Skeletal muscle satellite cell (primary cell): ENCODE measurements around the gene CCDC136.

Source experiments
- H3K27me3 ChIP-seq: 2 replicates; pipeline ENCODE4 v1.7.0; 2013; ENCODE audit warnings: low read length; ENCODE audit not compliant: control insufficient read depth, insufficient read depth
- H3K36me3 ChIP-seq: 2 replicates; pipeline ENCODE4 v1.7.0; 2013; ENCODE audit warnings: mild to moderate bottlenecking, control low read depth, low read length; ENCODE audit not compliant: insufficient read depth
- H3K4me1 ChIP-seq: 2 replicates; pipeline ENCODE4 v1.7.0; 2013; ENCODE audit warnings: low read length; ENCODE audit not compliant: control insufficient read depth, insufficient read depth
- H3K4me2 ChIP-seq: 2 replicates; pipeline ENCODE4 v1.7.0; 2013; ENCODE audit warnings: mild to moderate bottlenecking, low read length
- H3K4me3 ChIP-seq: 2 replicates; pipeline ENCODE4 v1.7.0; 2013; ENCODE audit warnings: low read length
- H3K9ac ChIP-seq: 2 replicates; pipeline ENCODE4 v1.7.0; 2013; ENCODE audit warnings: mild to moderate bottlenecking, low read depth, low read length, moderate library complexity
- H3K9me3 ChIP-seq: replicated peaks from 2 replicates; pipeline ENCODE4 v1.7.0; 2013; ENCODE audit warnings: mild to moderate bottlenecking, control low read depth, low read length

Gene CCDC136

DNA sequence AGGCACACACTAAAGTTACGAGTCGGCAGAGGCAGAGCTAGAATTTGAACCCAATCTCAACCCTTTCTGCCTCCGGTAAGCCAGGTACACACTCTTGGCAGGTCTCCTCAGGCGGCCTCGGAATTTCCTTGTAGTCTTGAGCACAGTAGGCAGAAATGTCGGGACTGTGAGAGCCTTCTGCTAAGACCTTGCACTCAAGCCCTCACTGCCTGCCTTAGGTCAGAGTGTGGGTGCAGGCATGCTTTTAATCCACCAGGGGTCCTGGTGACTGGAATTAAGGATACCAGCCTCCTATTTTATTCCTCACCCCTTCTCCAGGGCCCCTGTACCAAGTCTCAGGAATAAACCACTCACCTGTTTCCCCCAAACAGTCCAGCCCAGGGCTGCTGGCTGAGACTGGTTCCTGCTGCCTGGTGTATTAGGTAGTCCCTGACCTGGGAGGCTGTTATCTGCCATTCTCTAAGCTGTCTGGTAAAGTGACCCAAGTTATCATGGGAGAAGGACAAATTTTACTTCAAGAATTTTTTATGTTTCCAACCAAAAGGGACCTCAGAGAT, 71.7 kb downstream of the CCDC136 start:
- Histone ChIP-seq H3K4me2 (peak overlapping the region; percentile 89), H3K36me3 (peaks cover 34% of the 10 kb centered on the region), H3K9me3 (no peaks in the 10 kb centered on the region), H3K9ac (peak overlapping the region; percentile 91), H3K4me3 (peak overlapping the region; percentile 83), H3K27me3 (no peaks in the 10 kb centered on the region), H3K4me1 (peaks cover 5% of the 10 kb centered on the region)

DNA sequence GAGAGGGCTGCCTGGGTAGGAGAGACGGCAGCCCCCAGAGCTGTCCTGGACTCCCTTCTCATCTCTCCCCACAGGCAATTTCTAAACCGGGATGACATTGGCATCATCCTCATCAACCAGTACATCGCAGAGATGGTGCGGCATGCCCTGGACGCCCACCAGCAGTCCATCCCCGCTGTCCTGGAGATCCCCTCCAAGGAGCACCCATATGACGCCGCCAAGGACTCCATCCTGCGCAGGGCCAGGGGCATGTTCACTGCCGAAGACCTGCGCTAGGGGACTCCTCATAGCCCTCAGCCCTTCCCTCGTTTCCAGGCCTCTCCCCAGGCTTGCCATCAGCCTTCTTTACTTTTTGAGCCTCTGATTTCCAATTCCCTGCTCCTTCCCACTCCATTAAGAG, 73.5 kb downstream of the CCDC136 start:
- H3K9ac ChIP-seq: no peak overlapping the region
- peaks cover 10% of the 10 kb centered on the region for H3K27me3 ChIP-seq
- peaks cover 16% of the 10 kb centered on the region for H3K4me1 ChIP-seq
- peaks cover 24% of the 10 kb centered on the region for H3K36me3 ChIP-seq
- no peaks in the 10 kb centered on the region for H3K9me3 ChIP-seq
- H3K4me3 ChIP-seq: no peak overlapping the region
- no peak overlapping the region for H3K4me2 ChIP-seq

DNA sequence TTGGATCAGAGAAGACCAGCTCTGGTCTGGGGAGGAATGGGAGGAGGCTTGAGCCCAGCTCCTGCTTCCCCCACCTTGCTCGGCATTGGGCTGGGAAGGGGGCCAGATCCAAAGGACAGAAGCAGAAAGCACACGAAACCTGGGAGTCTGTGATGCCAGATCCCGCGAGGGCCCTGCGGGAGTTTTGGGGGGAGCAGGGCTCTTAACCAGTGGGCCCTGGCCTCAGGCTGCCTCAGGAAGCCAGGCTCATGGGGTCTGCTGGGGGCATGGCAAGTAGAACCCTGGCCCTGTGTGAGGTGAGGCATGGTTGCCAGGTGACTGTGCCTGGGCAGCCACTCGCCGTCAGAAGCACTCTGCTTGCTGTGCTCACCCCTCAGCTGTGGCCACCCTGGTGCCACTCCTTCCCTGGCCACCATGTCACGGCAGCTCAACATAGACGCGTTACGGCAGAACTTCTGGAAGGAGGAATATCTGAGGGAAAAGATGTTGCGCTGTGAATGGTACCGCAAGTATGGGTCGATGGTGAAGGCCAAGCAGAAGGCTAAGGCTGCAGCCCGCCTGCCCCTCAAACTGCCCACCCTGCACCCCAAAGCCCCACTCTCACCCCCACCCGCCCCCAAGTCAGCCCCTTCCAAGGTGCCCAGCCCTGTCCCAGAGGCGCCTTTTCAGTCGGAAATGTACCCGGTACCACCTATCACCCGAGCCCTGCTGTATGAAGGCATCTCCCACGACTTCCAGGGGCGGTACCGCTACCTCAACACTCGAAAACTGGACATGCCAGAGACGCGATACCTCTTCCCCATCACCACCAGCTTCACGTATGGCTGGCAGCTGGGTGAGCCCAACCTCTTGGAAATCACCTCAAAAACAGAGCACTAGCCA, 74.5 kb downstream of the CCDC136 start:
- H3K9ac ChIP-seq: no peak overlapping the region

DNA sequence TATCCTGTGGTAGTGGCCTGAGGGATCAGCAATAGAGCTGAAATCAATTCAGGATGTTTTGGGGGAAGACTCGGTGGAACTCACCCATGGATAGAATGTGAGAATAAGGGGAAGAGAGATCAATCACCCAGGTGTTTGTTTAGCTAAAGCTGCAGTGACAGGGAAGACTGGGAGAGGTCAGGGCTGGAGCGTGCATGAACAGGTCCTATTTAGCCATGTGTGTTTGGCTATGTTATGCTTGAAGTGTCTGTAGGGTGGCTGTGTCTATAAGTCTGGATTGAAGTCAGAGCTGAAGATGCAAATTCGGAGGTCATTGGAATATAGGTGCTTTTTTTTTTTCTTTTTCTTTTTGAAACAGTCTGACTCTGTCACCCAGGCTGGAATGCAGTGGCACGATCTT, 75.5 kb downstream of the CCDC136 start:
- H3K36me3 ChIP-seq: peaks cover 24% of the 10 kb centered on the region
- H3K27me3 ChIP-seq: peaks cover 18% of the 10 kb centered on the region
- no peaks in the 10 kb centered on the region for H3K9me3 ChIP-seq
- no peak overlapping the region for H3K4me2 ChIP-seq
- H3K4me1 ChIP-seq: peaks cover 16% of the 10 kb centered on the region
- H3K9ac ChIP-seq: no peak overlapping the region
- no peak overlapping the region for H3K4me3 ChIP-seq

More for the DNA sequence above, 74.5 kb downstream of the CCDC136 start:
- Histone ChIP-seq H3K4me1 (peaks cover 16% of the 10 kb centered on the region), H3K9me3 (no peaks in the 10 kb centered on the region), H3K4me3 (no peak overlapping the region), H3K36me3 (peaks cover 24% of the 10 kb centered on the region), H3K27me3 (peaks cover 14% of the 10 kb centered on the region), H3K4me2 (no peak overlapping the region)

DNA sequence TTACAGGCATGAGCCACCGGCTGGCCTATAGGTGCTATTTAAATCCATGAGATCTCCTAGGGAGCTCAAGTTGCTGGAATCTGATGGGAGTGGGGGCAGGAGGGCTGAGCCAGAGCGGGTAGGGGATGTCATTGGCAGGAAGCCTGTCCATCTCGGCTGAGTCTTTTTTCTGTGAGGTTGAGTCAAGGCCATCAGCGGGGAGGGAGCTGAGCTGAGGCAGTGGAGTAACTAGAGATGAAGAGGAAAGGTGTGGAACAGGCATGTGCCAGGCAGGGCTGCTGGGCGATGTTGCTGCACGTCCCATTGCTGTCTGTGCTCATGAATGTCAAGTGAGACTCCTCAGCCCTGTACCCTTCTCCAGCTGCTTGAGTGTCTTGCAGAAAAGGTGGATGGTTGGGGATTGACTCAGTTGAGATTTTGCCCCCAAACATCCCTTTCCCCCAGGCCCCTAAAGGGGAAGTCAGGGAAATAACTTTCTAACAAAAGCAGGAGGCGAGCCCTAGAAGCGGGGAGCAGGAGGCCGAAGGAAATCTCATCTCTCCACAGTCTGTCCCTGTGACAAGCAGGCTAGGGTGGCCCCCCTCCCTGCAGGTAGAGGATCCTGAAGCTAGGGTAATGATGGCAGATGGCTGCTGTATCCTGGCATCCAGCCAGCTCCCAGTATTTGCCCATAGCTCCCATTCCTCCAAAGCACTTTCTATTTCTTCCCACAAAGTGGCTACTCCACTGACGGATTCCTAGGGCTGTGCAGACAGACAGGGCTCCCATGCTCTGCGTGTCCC, 76.3 kb downstream of the CCDC136 start:
- Histone ChIP-seq H3K4me1 (peaks cover 16% of the 10 kb centered on the region), H3K9ac (no peak overlapping the region), H3K9me3 (no peaks in the 10 kb centered on the region), H3K4me2 (no peak overlapping the region), H3K36me3 (peaks cover 24% of the 10 kb centered on the region), H3K27me3 (peaks cover 22% of the 10 kb centered on the region), H3K4me3 (no peak overlapping the region)

DNA sequence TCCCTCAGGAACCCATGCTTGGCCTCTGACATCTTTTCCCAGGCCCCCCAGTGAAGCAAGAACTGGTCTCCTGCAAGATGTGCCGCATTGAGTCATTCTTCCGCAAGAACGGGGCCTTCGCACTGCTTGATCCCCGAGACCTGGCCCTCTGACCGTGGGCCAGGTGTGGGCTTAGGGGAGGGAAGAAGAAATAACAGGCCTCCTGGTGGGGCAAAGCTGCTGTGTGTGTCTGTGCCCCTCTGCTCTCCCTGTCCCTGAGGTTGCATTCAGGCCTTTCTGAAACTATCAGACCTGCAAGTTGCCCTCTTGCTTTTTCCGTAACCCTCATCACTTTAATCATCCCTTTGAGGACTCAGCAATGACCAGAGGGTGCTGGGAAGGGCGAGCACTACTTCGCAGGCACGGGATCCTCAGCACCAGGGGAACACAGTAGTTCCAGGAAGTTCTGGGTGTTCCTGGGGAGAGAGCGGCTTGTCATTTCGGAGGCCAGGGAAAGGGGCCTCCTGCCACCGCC, 76.9 kb downstream of the CCDC136 start:
- Histone ChIP-seq H3K4me1 (peaks cover 14% of the 10 kb centered on the region), H3K4me3 (peak overlapping the region; percentile 66)

DNA sequence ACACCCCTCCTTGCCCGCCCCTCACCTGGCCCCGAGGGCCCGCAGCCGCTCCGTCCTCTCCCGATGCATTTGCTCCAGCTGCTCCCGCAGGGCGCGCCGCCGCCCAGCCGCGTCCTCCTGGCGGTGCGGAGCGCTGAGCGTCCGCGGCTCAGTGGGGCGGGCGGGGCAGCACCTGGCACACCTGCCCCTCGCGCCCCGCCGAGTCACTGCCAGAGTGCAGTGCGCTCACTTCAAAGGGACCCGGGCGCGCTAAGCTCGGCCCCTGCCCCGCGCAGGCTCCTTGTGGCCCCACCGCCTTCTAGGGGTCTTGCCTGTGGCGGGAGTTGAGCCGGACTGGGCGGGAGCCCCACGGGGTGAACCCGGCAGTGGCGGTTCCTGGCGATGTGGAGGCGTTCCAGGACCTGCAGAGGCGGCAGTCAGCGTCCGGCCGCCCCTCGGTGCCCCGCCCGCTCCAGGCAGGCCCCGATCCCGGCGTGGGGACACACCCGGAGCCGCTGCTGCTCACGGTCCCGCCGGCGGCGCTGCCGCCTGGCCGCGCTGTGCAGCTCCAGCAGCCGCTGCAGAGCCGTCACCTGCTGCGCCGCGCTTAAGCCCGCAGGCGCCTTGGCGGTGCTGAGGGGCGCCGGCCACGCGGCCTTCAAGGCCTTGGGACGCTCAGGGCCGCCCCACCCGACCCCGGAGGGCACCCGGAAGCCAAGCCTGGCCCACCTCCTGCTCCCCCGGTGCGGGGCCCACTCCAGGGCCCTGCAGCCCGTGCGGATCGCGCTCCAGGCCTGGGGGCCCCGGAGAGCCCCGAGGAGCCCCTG, 77.6 kb downstream of the CCDC136 start:
- peaks cover 22% of the 10 kb centered on the region for H3K27me3 ChIP-seq
- H3K36me3 ChIP-seq: peaks cover 24% of the 10 kb centered on the region
- H3K4me2 ChIP-seq: peak overlapping the region; percentile 92
- H3K4me1 ChIP-seq: peaks cover 11% of the 10 kb centered on the region
- H3K9ac ChIP-seq: no peak overlapping the region
- H3K4me3 ChIP-seq: peak overlapping the region; percentile 66
- H3K9me3 ChIP-seq: no peaks in the 10 kb centered on the region

More for the DNA sequence above, 76.9 kb downstream of the CCDC136 start:
- H3K9me3 ChIP-seq: no peaks in the 10 kb centered on the region
- peak overlapping the region; percentile 92 for H3K4me2 ChIP-seq
- H3K27me3 ChIP-seq: peaks cover 22% of the 10 kb centered on the region
- H3K9ac ChIP-seq: no peak overlapping the region
- peaks cover 24% of the 10 kb centered on the region for H3K36me3 ChIP-seq

DNA sequence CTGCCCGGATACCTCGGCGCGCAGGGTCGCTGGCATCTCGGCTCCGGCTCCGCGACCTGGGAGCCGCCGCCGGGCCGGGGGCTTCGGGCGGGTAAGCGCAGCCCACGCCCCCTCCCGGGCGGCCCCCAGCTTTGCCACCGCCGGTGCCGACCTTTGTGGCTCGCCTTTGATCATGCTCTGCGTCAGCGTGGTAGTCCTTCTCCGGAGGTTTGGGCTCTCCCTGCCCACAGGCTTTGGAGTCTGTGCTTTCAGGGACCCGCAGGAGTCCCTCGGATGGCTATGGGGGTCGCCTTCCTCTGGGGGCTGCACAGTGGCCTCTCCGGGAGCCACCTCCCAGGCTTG, 78.1 kb downstream of the CCDC136 start:
- Histone ChIP-seq H3K27me3 (peaks cover 22% of the 10 kb centered on the region), H3K36me3 (peaks cover 20% of the 10 kb centered on the region), H3K9me3 (no peaks in the 10 kb centered on the region), H3K4me2 (peak overlapping the region; percentile 92), H3K9ac (no peak overlapping the region), H3K4me1 (peaks cover 11% of the 10 kb centered on the region), H3K4me3 (peak overlapping the region; percentile 66)

DNA sequence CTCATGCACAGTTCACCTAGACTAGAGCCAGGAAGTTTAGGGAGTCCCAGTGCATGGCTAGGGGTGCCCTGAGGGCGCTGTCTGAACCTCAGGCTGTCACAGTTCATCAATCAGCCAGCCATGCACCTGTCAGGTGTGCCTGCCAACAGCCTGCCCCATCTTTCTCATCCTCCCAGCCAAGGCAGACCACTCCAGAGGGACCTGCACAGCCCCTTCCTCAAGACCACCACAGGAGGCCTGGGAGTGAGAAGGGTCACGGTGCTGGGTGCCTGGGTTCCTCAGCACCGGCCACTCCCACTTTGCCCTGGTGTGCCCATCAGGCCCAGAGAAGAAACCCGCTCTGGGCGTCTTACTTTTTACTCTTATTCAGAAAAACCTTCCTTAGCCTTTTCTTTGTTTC, 79.3 kb downstream of the CCDC136 start:
- peaks cover 9% of the 10 kb centered on the region for H3K36me3 ChIP-seq
- H3K4me3 ChIP-seq: no peak overlapping the region
- peaks cover 22% of the 10 kb centered on the region for H3K27me3 ChIP-seq
- no peak overlapping the region for H3K4me2 ChIP-seq
- peaks cover 11% of the 10 kb centered on the region for H3K4me1 ChIP-seq
- H3K9ac ChIP-seq: no peak overlapping the region
- H3K9me3 ChIP-seq: no peaks in the 10 kb centered on the region
